ENCODE measurements around the gene FBXO44. TPM values are rescaled to one million over a fixed set of nuclear protein-coding genes. Genes with fewer than 3 reads are reported as not detected.
"Not testable (repeated sequence)": the region's sequence is repeated elsewhere in the genome, so short reads cannot be mapped to it uniquely, and the experiment has no call there.

FBXO44 gene
- total RNA-seq, 1 experiment from 2014 or later: 60.9 TPM

DNA sequence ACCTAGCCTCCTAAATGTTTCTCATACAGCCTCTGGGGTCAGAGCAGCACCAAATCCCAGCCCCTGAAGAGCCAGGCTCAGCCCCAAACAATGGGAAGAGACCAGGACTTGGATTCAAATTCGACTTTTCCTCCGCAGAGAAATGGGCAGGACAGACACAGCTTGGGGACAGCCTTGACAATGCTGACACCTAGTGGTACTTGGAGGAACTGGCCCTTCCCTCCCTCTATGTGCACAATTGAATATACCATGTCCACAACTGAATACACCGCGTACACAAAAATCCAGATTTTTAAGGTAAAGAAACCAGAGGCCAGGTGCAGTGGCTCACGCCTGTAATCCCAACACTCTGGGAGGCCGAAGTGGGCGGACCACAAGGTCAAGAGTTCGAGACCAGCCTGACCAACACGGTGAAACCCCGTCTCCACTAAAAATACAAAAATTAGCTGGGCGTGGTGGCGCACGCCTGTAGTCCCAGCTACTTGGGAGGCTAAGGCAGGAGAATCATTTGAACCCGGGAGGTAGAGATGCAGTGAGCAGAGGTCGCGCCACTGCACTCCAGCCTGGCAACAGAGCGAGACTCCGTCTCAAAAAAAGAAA, 12.2 kb upstream of the FBXO44 start:
- intact Hi-C loops (cut with micrococcal nuclease): loop anchor here (1.0 to 2.0 kb wide), 4 partner anchors 164 to 401 kb away; partner anchors contain the start of gene DISP3
- TF ChIP-seq RAD21 (IDR thresholded peaks at IDR 0.05; ENCODE audit: low read depth): peak; percentile 97
- peak; percentile 86 to 97 (median 95) for TF ChIP-seq CTCF (IDR thresholded peaks at IDR 0.05 in 2 of 3, conservative IDR thresholded peaks at IDR 0.05 in 1 of 3; ENCODE audit: borderline replicate concordance in 1 of 3, insufficient read depth in 1 of 3, low read depth in 2 of 3, low read length in 2 of 3)
- peaks cover 15% of the 10 kb centered on the region for H3K27me3 ChIP-seq (ENCODE audit: insufficient read depth, low read length)
- ChIA-PET CTCF (interaction anchor here (0.6 to 3.7 kb wide), 7 partner anchors 23 to 605 kb away, joined by 3 to 27 read pairs (median 4); partner anchors contain the start of genes DISP3 and EXOSC10), POLR2A (interaction anchor here (0.6 kb wide), 1 partner anchor 394 kb away, joined by 5 read pairs; no protein-coding TSS in a partner anchor), RAD21 (ENCODE audit: low non-redundant PET in 1 of 2, low total read pairs in 2 of 2, uncharacterized antibody in 2 of 2, unreplicated experiment in 2 of 2) (interaction anchor here in 1 of 2 experiments (0.7 kb wide), 1 partner anchor 605 kb away, joined by 3 read pairs; no protein-coding TSS in a partner anchor)
- H3K4me3 ChIP-seq (replicated peaks in 1 of 2; ENCODE audit: low read depth in 1 of 2, low read length in 2 of 2); H3K9ac ChIP-seq (ENCODE audit: low read length); BruUV-seq (replicated peaks); H3K4me1 ChIP-seq (ENCODE audit: control insufficient read depth in 1 of 2, insufficient read depth in 2 of 2, low read length in 2 of 2); H3K27ac ChIP-seq (ENCODE audit: low read depth, low read length); H3K9me2 ChIP-seq (ENCODE audit: insufficient read depth); H4K20me1 ChIP-seq (ENCODE audit: insufficient read depth); DNase-seq (ENCODE audit: low read depth, low spot score); H3K4me2 ChIP-seq (ENCODE audit: low read length); H3K9me3 ChIP-seq (ENCODE audit: control insufficient read depth in 1 of 2, insufficient read depth in 1 of 2, low read depth in 1 of 2, low read length in 2 of 2); H3K36me3 ChIP-seq (ENCODE audit: control insufficient read depth in 1 of 2, insufficient read depth in 2 of 2, low read length in 2 of 2); H2AFZ ChIP-seq (ENCODE audit: low read depth, low read length, poor library complexity, severe bottlenecking); H3K79me2 ChIP-seq (ENCODE audit: insufficient read depth, low read length): not testable (repeated sequence)
- peak; percentile 81 for ATAC-seq

DNA sequence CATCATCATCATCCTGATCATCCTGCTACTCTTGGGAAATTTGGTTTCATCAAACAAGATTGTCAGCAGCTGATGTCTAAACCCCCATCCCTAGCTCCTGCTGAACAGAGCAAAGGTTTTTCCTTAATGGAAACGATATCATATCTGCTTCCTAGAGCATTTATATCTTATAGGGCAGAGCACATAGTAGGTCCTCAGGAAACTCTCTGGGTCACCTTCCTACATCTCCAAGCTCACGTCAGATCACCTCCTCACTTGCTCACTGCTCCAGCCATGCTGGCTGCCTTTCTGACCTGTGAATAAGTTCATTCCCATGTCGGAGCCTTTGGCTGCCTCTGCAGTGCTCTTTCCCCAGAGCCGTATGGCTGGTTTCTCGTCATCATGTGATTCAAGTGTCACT, 10.9 kb upstream of the FBXO44 start:
- Histone ChIP-seq H2AFZ (ENCODE audit: low read depth, low read length, poor library complexity, severe bottlenecking) (no peak overlapping the region), H3K9me3 (ENCODE audit: control insufficient read depth in 1 of 2, insufficient read depth in 1 of 2, low read depth in 1 of 2, low read length in 2 of 2) (no peaks in the 10 kb centered on the region), H3K27me3 (ENCODE audit: insufficient read depth, low read length) (peaks cover 4% of the 10 kb centered on the region), H3K4me2 (ENCODE audit: low read length) (no peak overlapping the region), H4K20me1 (ENCODE audit: insufficient read depth) (no peaks in the 10 kb centered on the region), H3K4me1 (ENCODE audit: control insufficient read depth in 1 of 2, insufficient read depth in 2 of 2, low read length in 2 of 2) (no peaks in the 10 kb centered on the region; a peak in 1 of 4 replicates), H3K9me2 (ENCODE audit: insufficient read depth) (no peaks in the 10 kb centered on the region), H3K27ac (ENCODE audit: low read depth, low read length) (no peak overlapping the region), H3K79me2 (ENCODE audit: insufficient read depth, low read length) (no peaks in the 10 kb centered on the region), H3K9ac (ENCODE audit: low read length) (no peak overlapping the region), H3K4me3 (replicated peaks in 1 of 2; ENCODE audit: low read depth in 1 of 2, low read length in 2 of 2) (no peak overlapping the region), H3K36me3 (ENCODE audit: control insufficient read depth in 1 of 2, insufficient read depth in 2 of 2, low read length in 2 of 2) (no peaks in the 10 kb centered on the region)
- BruUV-seq (replicated peaks): no TSS peak
- DNase-seq (ENCODE audit: low read depth, low spot score) (no peak), ATAC-seq (no peak)
- intact Hi-C loops (cut with micrococcal nuclease): loop anchor here (2.0 kb wide), 2 partner anchors 165 to 357 kb away; partner anchors contain the start of gene DISP3
- CTCF ChIA-PET: interaction anchor here (1.2 to 3.7 kb wide), 4 partner anchors 371 to 606 kb away, joined by 4 to 27 read pairs (median 7); partner anchors contain the start of genes EXOSC10 and UBIAD1
- RAD21 ChIA-PET (ENCODE audit: low non-redundant PET in 1 of 2, low total read pairs in 2 of 2, uncharacterized antibody in 2 of 2, unreplicated experiment in 2 of 2): interaction anchor here in 1 of 2 experiments (1.2 kb wide), 1 partner anchor 606 kb away, joined by 3 read pairs; no protein-coding TSS in a partner anchor
- POLR2A ChIA-PET: no interaction called here
- TF ChIP-seq ELF1 (IDR thresholded peaks at IDR 0.05; ENCODE audit: borderline replicate concordance, low read depth): no peak
- TF ChIP-seq SP1 (IDR thresholded peaks at IDR 0.05; ENCODE audit: low read depth): no peak
- no peak for TF ChIP-seq ATF3 (IDR thresholded peaks at IDR 0.05)
- no peak for TF ChIP-seq ZFX (IDR thresholded peaks at IDR 0.05)
- no peak for TF ChIP-seq ZNF274 (IDR thresholded peaks at IDR 0.05; ENCODE audit: low read depth, low read length)
- no peak for TF ChIP-seq EZH2phosphoT487 (IDR thresholded peaks at IDR 0.05; ENCODE audit: borderline replicate concordance)
- no peak for TF ChIP-seq JUND (IDR thresholded peaks at IDR 0.05)
- TF ChIP-seq CEBPB (IDR thresholded peaks at IDR 0.05; ENCODE audit: low read depth): no peak
- no peak for TF ChIP-seq CTCF (IDR thresholded peaks at IDR 0.05 in 2 of 3, conservative IDR thresholded peaks at IDR 0.05 in 1 of 3; ENCODE audit: borderline replicate concordance in 1 of 3, insufficient read depth in 1 of 3, low read depth in 2 of 3, low read length in 2 of 3)
- TF ChIP-seq MAX (IDR thresholded peaks at IDR 0.05): no peak
